ENCODE data around the gene DUOXA2. TPM values are rescaled to one million over a fixed set of nuclear protein-coding genes. Genes with fewer than 3 reads are reported as not detected.

Gene DUOXA2
- total RNA-seq, 1 experiment from 2014 or later = not detected

- CTCF ChIA-PET = interaction anchor here (1.0 to 3.1 kb wide), 4 partner anchors 11 to 428 kb away, joined by 3 to 11 read pairs (median 4); no protein-coding TSS in a partner anchor
- ATAC-seq (no peak), DNase-seq (ENCODE audit: low spot score) (no peak)
- no peak overlapping the region for H3K4me3 Mint-ChIP-seq
- peaks cover 3% of the 10 kb centered on the region; the same call in 1 of the 2 replicates for H3K4me1 Mint-ChIP-seq
- no peaks in the 10 kb centered on the region for H3K36me3 Mint-ChIP-seq
- H3K27ac Mint-ChIP-seq = no peak overlapping the region
- H3K27me3 Mint-ChIP-seq (ENCODE audit: low read depth) = peaks cover 11% of the 10 kb centered on the region
- H3K9me3 Mint-ChIP-seq = no peaks in the 10 kb centered on the region
- POLR2A ChIA-PET = no interaction called here
- TF ChIP-seq SP1 (CRISPR knock-in tag; conservative IDR thresholded peaks at IDR 0.05) (no peak), ETV6 (CRISPR knock-in tag; IDR thresholded peaks at IDR 0.05) (no peak)
Observed at GRCh38 chr15:45146405-45146804, 32.3 kb downstream of the DUOXA2 start.

GRCh38 chr15:45147606-45148005 is 33.5 kb downstream of the DUOXA2 start:
- ATAC-seq (no peak), DNase-seq (ENCODE audit: low spot score) (no peak)
- Mint-ChIP-seq H3K27me3 (ENCODE audit: low read depth) (peaks cover 11% of the 10 kb centered on the region), H3K36me3 (no peaks in the 10 kb centered on the region), H3K4me1 (peaks cover 3% of the 10 kb centered on the region; the same call in 1 of the 2 replicates), H3K9me3 (no peaks in the 10 kb centered on the region), H3K4me3 (no peak overlapping the region), H3K27ac (no peak overlapping the region)
- POLR2A ChIA-PET = no interaction called here
- CTCF ChIA-PET = interaction anchor here (1.0 to 3.8 kb wide), 4 partner anchors 12 to 427 kb away, joined by 3 to 16 read pairs (median 4); no protein-coding TSS in a partner anchor
- no peak for TF ChIP-seq FOXP1 (CRISPR knock-in tag; IDR thresholded peaks at IDR 0.05; ENCODE audit: borderline replicate concordance)
- TF ChIP-seq, protein P1, sequence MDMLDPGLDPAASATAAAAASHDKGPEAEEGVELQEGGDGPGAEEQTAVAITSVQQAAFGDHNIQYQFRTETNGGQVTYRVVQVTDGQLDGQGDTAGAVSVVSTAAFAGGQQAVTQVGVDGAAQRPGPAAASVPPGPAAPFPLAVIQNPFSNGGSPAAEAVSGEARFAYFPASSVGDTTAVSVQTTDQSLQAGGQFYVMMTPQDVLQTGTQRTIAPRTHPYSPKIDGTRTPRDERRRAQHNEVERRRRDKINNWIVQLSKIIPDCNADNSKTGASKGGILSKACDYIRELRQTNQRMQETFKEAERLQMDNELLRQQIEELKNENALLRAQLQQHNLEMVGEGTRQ (CRISPR knock-in tag; IDR thresholded peaks at IDR 0.05) = no peak

- DNase-seq (ENCODE audit: low spot score) (no peak), ATAC-seq (no peak)
- TF ChIP-seq RELA (CRISPR knock-in tag; IDR thresholded peaks at IDR 0.05; ENCODE audit: borderline replicate concordance) (no peak), ELF4 (CRISPR knock-in tag; IDR thresholded peaks at IDR 0.05; ENCODE audit: low read depth) (no peak), NR1H2 (CRISPR knock-in tag; IDR thresholded peaks at IDR 0.05) (no peak), ATF3 (CRISPR knock-in tag; conservative IDR thresholded peaks at IDR 0.05) (no peak), CREB1 (CRISPR knock-in tag; IDR thresholded peaks at IDR 0.05) (no peak), ZNF281 (CRISPR knock-in tag; IDR thresholded peaks at IDR 0.05) (no peak), TEAD1 (CRISPR knock-in tag; IDR thresholded peaks at IDR 0.05) (no peak), E2F5 (CRISPR knock-in tag; IDR thresholded peaks at IDR 0.05) (no peak)
- Mint-ChIP-seq H3K9me3 (no peaks in the 10 kb centered on the region), H3K4me1 (peaks cover 3% of the 10 kb centered on the region; the same call in 1 of the 2 replicates), H3K4me3 (no peak overlapping the region), H3K27ac (no peak overlapping the region), H3K27me3 (ENCODE audit: low read depth) (peaks cover 11% of the 10 kb centered on the region), H3K36me3 (no peaks in the 10 kb centered on the region)
- CTCF ChIA-PET = interaction anchor here (0.9 to 3.8 kb wide), 2 partner anchors 15 to 57 kb away, joined by 3 to 16 read pairs; no protein-coding TSS in a partner anchor
- POLR2A ChIA-PET = interaction anchor here (1.0 kb wide), 1 partner anchor 11 kb away, joined by 3 read pairs; no protein-coding TSS in a partner anchor
Observed at GRCh38 chr15:45148076-45149059, 34.2 kb downstream of the DUOXA2 start.
